Endothelial cell of umbilical vein (primary cell): ENCODE results near the gene SPATA22. TPM values are rescaled to one million over a fixed set of nuclear protein-coding genes. Genes with fewer than 3 reads are reported as not detected.

Source experiments
- BruUV-seq: library from RNA; stranded (reverse); fragments of 400-500 nt; replicated peaks from 2 replicates; lab custom pipeline; 2021; lab: Mats Ljungman, UMichigan
- CTCF ChIA-PET: fragments of 300-600, 350-600 bp; sonication (Branson Sonifier 250); formaldehyde crosslinking; loops from one replicate; lab custom pipeline; 2021; ENCODE audit warnings: antibody characterized with exemption, inconsistent platforms; lab: Charles Lee
- POLR2A ChIA-PET: fragments of 300-600, 350-600 bp; sonication (Branson Sonifier 250); formaldehyde crosslinking; loops from one replicate; lab custom pipeline; 2021; ENCODE audit warnings: antibody characterized with exemption, inconsistent platforms; lab: Charles Lee
- DNase-seq: peaks from one replicate; pipeline ENCODE4 v3.0.0-alpha.2; 2011; ENCODE audit warnings: low read depth, low spot score
- FAIRE-seq: peaks from 2 replicates; lab custom pipeline; 2011; peaks lifted over from hg19 to GRCh38; lab: Jason Lieb, UNC
- H2AFZ ChIP-seq: 2 replicates; pipeline ENCODE4 v1.6.0; 2012; ENCODE audit warnings: low read depth, low read length, control low read depth, inconsistent platforms
- H3K27ac ChIP-seq: 2 replicates; pipeline ENCODE4 v1.5.1; 2011; ENCODE audit warnings: low read depth, mild to moderate bottlenecking, control low read depth, low read length, moderate library complexity; ENCODE audit not compliant: insufficient read depth
- H3K27me3 ChIP-seq, 2 experiments: 2 replicates each; pipeline versions ENCODE4 v1.6.0 to v1.6.1; 2011; ENCODE audit warnings: low read length in 2 of 2, mixed read lengths in 1 of 2; ENCODE audit not compliant: control insufficient read depth in 2 of 2, insufficient read depth in 2 of 2
- H3K36me3 ChIP-seq, 2 experiments: 2 replicates in 1 of 2; 3 replicates in 1 of 2; pipeline ENCODE4 v1.5.1; 2011; ENCODE audit warnings: low read length in 2 of 2, mild to moderate bottlenecking in 1 of 2, moderate library complexity in 1 of 2; ENCODE audit not compliant: control insufficient read depth in 2 of 2, insufficient read depth in 2 of 2; ENCODE audit errors: extremely low read depth in 1 of 2
- H3K4me1 ChIP-seq: 3 replicates; pipeline ENCODE4 v1.5.1; 2011; ENCODE audit warnings: mild to moderate bottlenecking, low read length; ENCODE audit not compliant: control insufficient read depth, insufficient read depth; ENCODE audit errors: extremely low read depth
- H3K4me2 ChIP-seq: 2 replicates; pipeline ENCODE4 v1.6.1; 2011; ENCODE audit warnings: low read length, control low read depth, mixed read lengths; ENCODE audit not compliant: insufficient read depth
- H3K4me3 ChIP-seq, 3 experiments: fragments of 200-600 bp in 1 of 3; sonication (generic), shearing (Covaris generic) in 1 of 3; replicated peaks in 1 of 3; 2 replicates each; pipeline ENCODE4 v1.5.1; 2011 to 2016; ENCODE audit warnings: control low read depth in 3 of 3, low read length in 3 of 3, mild to moderate bottlenecking in 2 of 3, inconsistent platforms in 1 of 3, low read depth in 1 of 3, moderate library complexity in 1 of 3; ENCODE audit not compliant: insufficient read depth in 1 of 3
- H3K79me2 ChIP-seq: 2 replicates; pipeline ENCODE4 v1.6.0; 2012; ENCODE audit warnings: low read length, inconsistent platforms; ENCODE audit not compliant: control insufficient read depth, insufficient read depth
- H3K9ac ChIP-seq: replicated peaks from 2 replicates; pipeline ENCODE3; 2011; ENCODE audit warnings: low read length, control low read depth; ENCODE audit not compliant: insufficient read depth; ENCODE audit errors: extremely low read depth
- H3K9me1 ChIP-seq: replicated peaks from 3 replicates; pipeline ENCODE4 v1.6.0; 2011; ENCODE audit warnings: mild to moderate bottlenecking, low read length; ENCODE audit not compliant: control insufficient read depth, insufficient read depth; ENCODE audit errors: extremely low read depth
- H3K9me3 ChIP-seq: replicated peaks from 2 replicates; pipeline ENCODE4 v1.5.1; 2012; ENCODE audit warnings: low read length, inconsistent platforms; ENCODE audit not compliant: control insufficient read depth, insufficient read depth
- H4K20me1 ChIP-seq: replicated peaks from 2 replicates; pipeline ENCODE3; 2011; ENCODE audit warnings: mild to moderate bottlenecking, low read length; ENCODE audit not compliant: control insufficient read depth, insufficient read depth; ENCODE audit errors: extremely low read depth
- EZH2 ChIP-seq: IDR thresholded peaks from 2 replicates; pipeline ENCODE4 v1.6.1; 2012; ENCODE audit warnings: borderline replicate concordance, low read depth, mild to moderate bottlenecking, moderate library complexity, low read length, inconsistent platforms; ENCODE audit not compliant: severe bottlenecking
- FOS ChIP-seq: IDR thresholded peaks from 2 replicates; pipeline ENCODE4 v1.6.1; 2011; ENCODE audit warnings: mild to moderate bottlenecking, low read length, moderate library complexity, borderline replicate concordance; ENCODE audit not compliant: insufficient read depth
- GATA2 ChIP-seq: IDR thresholded peaks from 2 replicates; pipeline ENCODE4 v1.7.0; 2011; ENCODE audit warnings: low read depth, mild to moderate bottlenecking, moderate library complexity, mixed read lengths, low read length; ENCODE audit not compliant: insufficient read length, insufficient read depth
- JUN ChIP-seq: IDR thresholded peaks from 2 replicates; pipeline ENCODE4 v1.6.1; 2011; ENCODE audit warnings: borderline replicate concordance, low read depth; ENCODE audit not compliant: insufficient read length, insufficient read depth
- MYC ChIP-seq: IDR thresholded peaks from one replicate; pipeline ENCODE4 v1.6.1; 2011; ENCODE audit warnings: mild to moderate bottlenecking, low read depth, low read length
- POLR2A ChIP-seq: IDR thresholded peaks from 2 replicates; pipeline ENCODE4 v1.6.1; 2012; ENCODE audit warnings: low read depth, mild to moderate bottlenecking, control low read depth, low read length
- POLR2AphosphoS5 ChIP-seq: IDR thresholded peaks from 2 replicates; pipeline ENCODE4 v1.6.1; 2012; ENCODE audit warnings: low read depth, mild to moderate bottlenecking, control low read depth, low read length, moderate library complexity; ENCODE audit not compliant: insufficient read depth
- dilution Hi-C: fragments of 300-500 bp; cut with MboI; formaldehyde crosslinking; loops from one replicate; pipeline ENCODE4 v1.15.0; 2019; ENCODE audit warnings: low sequenced_read_pairs; ENCODE audit not compliant: extremely low pct_ligation_motif_present
- intact Hi-C: fragments of 100-400 bp; cut with micrococcal nuclease; formaldehyde crosslinking; loops from one replicate; pipeline ENCODE4 v1.10.0; 2022
- polyA plus RNA-seq, 4 experiments: library from polyadenylated mRNA; depleted of rRNA in 3 of 4; stranded (reverse) in 3 of 4; unstranded in 1 of 4; fragments of >200 nt; gene quantifications; 2 replicates each; pipeline versions ENCODE4 v1.2.1 to v1.2.3, GENCODE V29; 2011 to 2012; ENCODE audit warnings: missing spikeins in 1 of 4
- total RNA-seq: library from RNA; stranded (reverse); gene quantifications from 2 replicates; pipeline ENCODE4 v1.2.3, GENCODE V29; 2021
- TF ChIP-seq, protein P1 (sequence below), 2 donors: IDR thresholded peaks; 1 replicate in 1 of 2; 2 replicates in 1 of 2; pipeline ENCODE4 v1.5.1; 2011; ENCODE audit warnings: low read length in 2 of 2, mild to moderate bottlenecking in 2 of 2, moderate library complexity in 2 of 2, control low read depth in 1 of 2, inconsistent platforms in 1 of 2, low read depth in 1 of 2; ENCODE audit not compliant: insufficient read depth in 1 of 2; ENCODE audit errors: extremely low read depth in 1 of 2
- TF ChIP-seq, protein P2 (sequence below): IDR thresholded peaks from 2 replicates; pipeline ENCODE4 v1.6.1; 2011; ENCODE audit not compliant: insufficient read depth, insufficient read length

Gene SPATA22
- total and polyA plus RNA-seq, 2 donors (not counting 3 experiments of a cell fraction or from before 2014, with no cell fraction given) = 4.3 TPM; not detected in 1

DNA sequence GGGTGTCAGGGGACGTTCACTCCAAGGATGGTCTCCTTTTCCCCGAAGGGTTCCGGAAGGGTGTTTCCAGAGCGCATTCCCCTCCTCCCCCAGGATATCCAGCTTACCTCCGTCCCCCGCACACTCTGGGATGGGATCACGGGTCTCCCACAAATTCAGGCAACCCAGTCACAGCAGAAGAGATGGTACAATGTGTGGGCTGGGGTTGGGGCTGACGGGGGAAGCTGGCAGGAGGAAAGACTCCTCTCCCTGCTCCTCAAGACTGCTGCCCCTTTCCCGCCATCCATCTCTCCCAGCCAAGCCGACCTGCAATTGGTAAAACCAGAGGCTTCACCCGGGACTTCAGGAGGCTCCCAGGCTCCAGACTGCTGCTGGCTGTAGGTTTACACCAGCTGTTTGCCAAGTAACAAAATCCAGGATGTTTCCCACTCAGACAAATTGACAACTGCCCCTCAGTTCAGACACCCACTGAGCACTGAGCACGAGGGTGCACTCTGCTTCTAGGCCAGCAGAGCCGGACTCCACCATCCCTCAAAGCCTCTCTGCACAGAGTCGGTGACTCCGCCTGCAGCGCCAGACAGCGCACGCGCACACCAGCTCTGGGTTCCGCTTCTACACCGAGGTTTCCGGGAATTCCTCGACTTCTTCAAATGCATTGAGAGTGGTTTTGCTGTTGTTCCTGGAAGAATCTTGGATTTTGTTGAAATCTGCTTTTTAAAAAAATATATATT lies 41.9 kb upstream of the SPATA22 start:
- H3K27ac ChIP-seq = no peak overlapping the region
- H3K4me2 ChIP-seq = no peak overlapping the region
- H2AFZ ChIP-seq = no peak overlapping the region
- no peak overlapping the region for H3K4me3 ChIP-seq
- H3K36me3 ChIP-seq = no peaks in the 10 kb centered on the region
- H3K9ac ChIP-seq = no peak overlapping the region
- dilution Hi-C loops (no loop called here), intact Hi-C loops (no loop called here)
- ChIA-PET CTCF (no interaction called here), POLR2A (no interaction called here)
- no peaks in the 10 kb centered on the region for H3K9me1 ChIP-seq
- H3K9me3 ChIP-seq = no peaks in the 10 kb centered on the region
- H4K20me1 ChIP-seq = no peaks in the 10 kb centered on the region
- no peak for DNase-seq
- no TSS peak for BruUV-seq
- no peaks in the 10 kb centered on the region for H3K27me3 ChIP-seq
- no peaks in the 10 kb centered on the region for H3K79me2 ChIP-seq
- TF ChIP-seq, protein P1, sequence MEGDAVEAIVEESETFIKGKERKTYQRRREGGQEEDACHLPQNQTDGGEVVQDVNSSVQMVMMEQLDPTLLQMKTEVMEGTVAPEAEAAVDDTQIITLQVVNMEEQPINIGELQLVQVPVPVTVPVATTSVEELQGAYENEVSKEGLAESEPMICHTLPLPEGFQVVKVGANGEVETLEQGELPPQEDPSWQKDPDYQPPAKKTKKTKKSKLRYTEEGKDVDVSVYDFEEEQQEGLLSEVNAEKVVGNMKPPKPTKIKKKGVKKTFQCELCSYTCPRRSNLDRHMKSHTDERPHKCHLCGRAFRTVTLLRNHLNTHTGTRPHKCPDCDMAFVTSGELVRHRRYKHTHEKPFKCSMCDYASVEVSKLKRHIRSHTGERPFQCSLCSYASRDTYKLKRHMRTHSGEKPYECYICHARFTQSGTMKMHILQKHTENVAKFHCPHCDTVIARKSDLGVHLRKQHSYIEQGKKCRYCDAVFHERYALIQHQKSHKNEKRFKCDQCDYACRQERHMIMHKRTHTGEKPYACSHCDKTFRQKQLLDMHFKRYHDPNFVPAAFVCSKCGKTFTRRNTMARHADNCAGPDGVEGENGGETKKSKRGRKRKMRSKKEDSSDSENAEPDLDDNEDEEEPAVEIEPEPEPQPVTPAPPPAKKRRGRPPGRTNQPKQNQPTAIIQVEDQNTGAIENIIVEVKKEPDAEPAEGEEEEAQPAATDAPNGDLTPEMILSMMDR (IDR thresholded peaks at IDR 0.05; ENCODE audit: extremely low read depth in 1 of 2, insufficient read depth in 1 of 2, low read depth in 1 of 2, low read length in 2 of 2) = no peak
- TF ChIP-seq EZH2 (no peak), GATA2 (no peak), FOS (no peak), POLR2A (no peak), POLR2AphosphoS5 (no peak), JUN (no peak), MYC (no peak)
- TF ChIP-seq, protein P2, sequence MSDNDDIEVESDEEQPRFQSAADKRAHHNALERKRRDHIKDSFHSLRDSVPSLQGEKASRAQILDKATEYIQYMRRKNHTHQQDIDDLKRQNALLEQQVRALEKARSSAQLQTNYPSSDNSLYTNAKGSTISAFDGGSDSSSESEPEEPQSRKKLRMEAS = no peak
- FAIRE-seq = no peak
- H3K4me1 ChIP-seq = no peaks in the 10 kb centered on the region
